Neural progenitor cell (in vitro differentiated cells): Measurements from ENCODE around the gene OPCML.

Experiments
- EZH2 ChIP-seq: fragments of 200-600 bp; sonication (generic); IDR thresholded peaks from 2 replicates; pipeline ENCODE4 v1.6.1; 2017; ENCODE audit warnings: antibody characterized with exemption, mild to moderate bottlenecking, moderate library complexity
- TF ChIP-seq, protein P1 (sequence below): fragments of 200-600 bp; sonication (generic); IDR thresholded peaks from 2 replicates; pipeline ENCODE4 v1.5.1; 2017; ENCODE audit warnings: antibody characterized with exemption, mild to moderate bottlenecking

DNA sequence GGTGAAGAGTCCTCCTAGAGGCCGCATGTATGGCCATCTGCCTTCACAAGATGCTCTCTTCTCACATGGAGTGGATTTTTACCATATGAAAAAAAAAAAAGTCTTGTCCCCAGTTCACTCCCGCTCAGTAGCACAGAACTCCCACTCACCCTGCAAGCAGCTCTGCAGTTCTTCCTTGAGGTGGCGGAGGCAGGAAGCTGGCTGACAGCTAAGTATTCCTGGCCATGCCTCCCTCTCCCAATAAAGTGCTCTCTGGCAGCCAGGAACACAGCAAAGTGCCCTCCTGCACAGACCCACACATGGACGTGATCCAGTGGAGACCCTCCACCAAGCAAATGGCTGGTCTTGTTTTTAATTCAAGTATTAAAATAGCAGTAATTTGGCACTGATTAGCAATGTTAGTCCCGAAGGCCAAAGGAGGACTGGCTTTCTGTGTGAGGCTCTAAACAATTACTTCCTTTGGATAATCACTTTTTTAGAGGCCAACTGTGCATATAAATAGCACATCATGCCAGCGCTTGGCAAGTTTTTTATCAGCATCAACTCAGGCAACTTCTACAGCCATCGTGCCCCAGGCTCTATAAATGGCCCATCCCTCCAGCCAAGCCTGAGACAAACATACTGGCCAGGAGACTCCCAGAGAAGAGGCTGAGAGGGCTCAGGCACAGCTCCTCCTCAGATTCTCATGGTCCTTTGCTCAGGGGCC, 413.6 kb downstream of the OPCML start:
- TF ChIP-seq, protein P1, sequence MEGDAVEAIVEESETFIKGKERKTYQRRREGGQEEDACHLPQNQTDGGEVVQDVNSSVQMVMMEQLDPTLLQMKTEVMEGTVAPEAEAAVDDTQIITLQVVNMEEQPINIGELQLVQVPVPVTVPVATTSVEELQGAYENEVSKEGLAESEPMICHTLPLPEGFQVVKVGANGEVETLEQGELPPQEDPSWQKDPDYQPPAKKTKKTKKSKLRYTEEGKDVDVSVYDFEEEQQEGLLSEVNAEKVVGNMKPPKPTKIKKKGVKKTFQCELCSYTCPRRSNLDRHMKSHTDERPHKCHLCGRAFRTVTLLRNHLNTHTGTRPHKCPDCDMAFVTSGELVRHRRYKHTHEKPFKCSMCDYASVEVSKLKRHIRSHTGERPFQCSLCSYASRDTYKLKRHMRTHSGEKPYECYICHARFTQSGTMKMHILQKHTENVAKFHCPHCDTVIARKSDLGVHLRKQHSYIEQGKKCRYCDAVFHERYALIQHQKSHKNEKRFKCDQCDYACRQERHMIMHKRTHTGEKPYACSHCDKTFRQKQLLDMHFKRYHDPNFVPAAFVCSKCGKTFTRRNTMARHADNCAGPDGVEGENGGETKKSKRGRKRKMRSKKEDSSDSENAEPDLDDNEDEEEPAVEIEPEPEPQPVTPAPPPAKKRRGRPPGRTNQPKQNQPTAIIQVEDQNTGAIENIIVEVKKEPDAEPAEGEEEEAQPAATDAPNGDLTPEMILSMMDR = no peak
- TF ChIP-seq EZH2 = no peak
